Chondrocyte (in vitro differentiated cells): ENCODE data around the gene OPHN1. TPM values are rescaled to one million over a fixed set of nuclear protein-coding genes. Genes with fewer than 3 reads are reported as not detected.

Source experiments
- DNase-seq: peaks from one replicate; pipeline ENCODE4 v3.0.0; 2021; ENCODE audit warnings: mixed read lengths, low spot score
- H3K27ac Mint-ChIP-seq: one replicate; pipeline ENCODE4 v1.8.0; 2021; ENCODE audit warnings: mild to moderate bottlenecking, moderate library complexity, mixed read lengths; ENCODE audit not compliant: unreplicated experiment
- H3K27me3 Mint-ChIP-seq: 2 replicates; pipeline ENCODE4 v1.8.0; 2021; ENCODE audit warnings: low read depth, mixed read lengths
- H3K36me3 Mint-ChIP-seq: 2 replicates; pipeline ENCODE4 v1.8.0; 2021; ENCODE audit warnings: low read depth, mixed read lengths
- H3K4me1 Mint-ChIP-seq: 2 replicates; pipeline ENCODE4 v1.8.0; 2021; ENCODE audit warnings: low read depth, mild to moderate bottlenecking, mixed read lengths
- H3K4me3 Mint-ChIP-seq: one replicate; pipeline ENCODE4 v1.8.0; 2021; ENCODE audit warnings: mild to moderate bottlenecking, moderate library complexity, mixed read lengths; ENCODE audit not compliant: unreplicated experiment
- H3K9me3 Mint-ChIP-seq: 2 replicates; pipeline ENCODE4 v1.8.0; 2021; ENCODE audit warnings: low read depth, mixed read lengths
- CTCF ChIP-seq: fragments of 200-600 bp; sonication (generic); IDR thresholded peaks from 2 replicates; pipeline ENCODE4 v1.5.0; 2021; ENCODE audit warnings: antibody characterized with exemption, mild to moderate bottlenecking, moderate library complexity
- total RNA-seq: library from RNA; stranded (reverse); gene quantifications from 3 replicates; pipeline ENCODE4 v1.2.1, GENCODE V29; 2021

The OPHN1 gene
- total RNA-seq, 1 donor from 2014 or later, result 6.1 TPM

DNA sequence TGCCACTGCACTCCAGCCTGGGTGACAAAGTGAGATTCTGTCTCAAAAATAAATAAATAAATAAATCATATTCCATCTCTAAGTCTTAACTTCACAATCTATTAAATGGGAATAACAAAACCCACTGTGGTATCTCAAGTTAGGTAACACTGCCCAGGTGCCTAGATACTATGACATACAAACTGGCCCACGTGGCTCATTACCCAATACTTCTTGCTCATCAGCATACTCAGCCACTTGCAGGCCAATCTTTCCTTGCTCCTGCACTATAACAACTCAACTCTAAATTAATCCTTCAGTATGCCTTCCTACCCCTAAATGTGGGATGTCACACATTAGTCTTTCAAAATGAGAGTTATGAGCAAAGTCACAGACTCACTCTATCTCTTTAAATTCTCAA is 230.1 kb downstream of the OPHN1 start:
- no peak for DNase-seq
- no peak for TF ChIP-seq CTCF
- Mint-ChIP-seq H3K4me1 (no peaks in the 10 kb centered on the region), H3K4me3 (no peak overlapping the region), H3K27ac (no peak overlapping the region), H3K27me3 (no peaks in the 10 kb centered on the region), H3K9me3 (no peaks in the 10 kb centered on the region), H3K36me3 (no peaks in the 10 kb centered on the region)

DNA sequence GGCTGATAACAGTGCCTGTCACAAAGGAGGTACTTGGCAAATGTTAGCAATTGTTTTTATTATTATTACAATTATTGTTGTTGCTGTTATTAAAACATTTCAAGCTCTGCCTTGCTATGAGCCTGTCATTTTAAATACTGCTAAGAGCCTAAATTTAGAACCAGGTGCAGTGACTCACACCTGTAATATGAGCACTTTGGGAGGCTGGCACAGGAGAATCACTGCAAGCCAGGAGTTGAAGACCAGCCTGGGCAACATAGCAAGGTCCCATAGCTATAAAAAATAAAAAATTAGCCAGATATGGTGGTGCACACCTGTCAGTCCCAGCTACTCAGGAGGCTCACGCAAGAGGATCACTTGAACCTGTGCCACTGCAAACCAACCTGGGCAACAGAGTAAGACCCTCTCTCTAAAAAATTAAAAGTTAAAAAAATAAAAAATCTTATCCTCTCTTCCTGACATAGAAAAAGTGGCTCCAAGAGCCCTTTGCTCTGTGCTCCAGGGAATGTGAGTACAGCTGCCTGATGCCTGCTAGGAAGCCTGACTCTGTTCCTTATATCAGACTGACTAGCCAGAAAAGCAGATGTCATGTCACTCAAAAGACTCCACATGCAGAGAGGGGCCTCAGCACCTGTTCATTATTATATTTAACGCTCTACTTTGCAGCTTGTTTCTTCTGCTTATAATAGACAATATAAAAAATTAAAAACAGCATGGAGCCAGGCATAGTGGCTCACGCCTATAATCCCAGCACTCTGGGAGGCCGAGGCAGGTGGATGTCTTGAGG is 234.0 kb downstream of the OPHN1 start:
- Mint-ChIP-seq H3K27ac (no peak overlapping the region), H3K27me3 (no peaks in the 10 kb centered on the region), H3K4me3 (no peak overlapping the region), H3K9me3 (no peaks in the 10 kb centered on the region), H3K4me1 (no peaks in the 10 kb centered on the region), H3K36me3 (no peaks in the 10 kb centered on the region)
- TF ChIP-seq CTCF, result no peak
- DNase-seq, result no peak

- TF ChIP-seq CTCF, result peak; percentile 85
- Mint-ChIP-seq H3K9me3 (no peaks in the 10 kb centered on the region), H3K27me3 (no peaks in the 10 kb centered on the region), H3K36me3 (no peaks in the 10 kb centered on the region), H3K4me1 (no peaks in the 10 kb centered on the region), H3K27ac (no peak overlapping the region), H3K4me3 (no peak overlapping the region)
- no peak for DNase-seq
Measured at GRCh38 chrX:68196939-68197791, 236.1 kb downstream of the OPHN1 start.

DNA sequence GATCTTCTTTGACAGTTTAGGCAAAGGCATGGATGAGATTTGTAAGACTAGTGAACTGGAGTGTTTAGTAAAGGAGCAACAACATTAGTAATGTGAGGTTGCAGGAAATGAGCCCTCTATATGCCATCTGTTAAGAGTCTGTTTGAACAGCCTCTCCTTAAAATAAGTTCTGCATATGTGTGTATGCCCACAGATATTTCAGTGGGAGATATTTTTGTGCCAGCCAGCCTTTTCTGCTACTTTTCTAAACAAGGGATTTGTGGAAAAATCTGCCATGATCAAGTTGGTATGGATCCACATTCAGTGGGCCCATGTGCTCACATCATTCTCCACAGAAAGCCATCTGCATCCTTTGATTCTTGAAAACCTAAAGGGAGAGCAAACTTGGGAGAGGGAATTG is 237.7 kb downstream of the OPHN1 start:
- no peak for DNase-seq
- no peaks in the 10 kb centered on the region for H3K36me3 Mint-ChIP-seq
- H3K27ac Mint-ChIP-seq, result no peak overlapping the region
- H3K9me3 Mint-ChIP-seq, result no peaks in the 10 kb centered on the region
- no peak for TF ChIP-seq CTCF
- H3K4me1 Mint-ChIP-seq, result no peaks in the 10 kb centered on the region
- H3K27me3 Mint-ChIP-seq, result no peaks in the 10 kb centered on the region
- no peak overlapping the region for H3K4me3 Mint-ChIP-seq

- H3K9me3 Mint-ChIP-seq, result no peaks in the 10 kb centered on the region
- H3K4me3 Mint-ChIP-seq, result no peak overlapping the region
- H3K4me1 Mint-ChIP-seq, result no peaks in the 10 kb centered on the region
- no peaks in the 10 kb centered on the region for H3K27me3 Mint-ChIP-seq
- no peak overlapping the region for H3K27ac Mint-ChIP-seq
- no peak for TF ChIP-seq CTCF
- no peaks in the 10 kb centered on the region for H3K36me3 Mint-ChIP-seq
- no peak for DNase-seq
Measured at GRCh38 chrX:68193786-68194185, 239.5 kb downstream of the OPHN1 start.
